ENCODE data around the gene FBXL14. TPM values are rescaled to one million over a fixed set of nuclear protein-coding genes. Genes with fewer than 3 reads are reported as not detected.

Gene FBXL14
- total RNA-seq, 1 donor, result 11.2 TPM

- DNase-seq (ENCODE audit: low read depth), result no peak
- no peak overlapping the region for H3K4me3 ChIP-seq (ENCODE audit: low read depth, low read length)
- TF ChIP-seq CTCF (IDR thresholded peaks at IDR 0.05; ENCODE audit: insufficient read depth, low read length), result no peak
Observed at GRCh38 chr12:1525858-1526257, 68.5 kb downstream of the FBXL14 start.

GRCh38 chr12:1523558-1524050 is 70.8 kb downstream of the FBXL14 start:
- no peak for TF ChIP-seq CTCF (IDR thresholded peaks at IDR 0.05; ENCODE audit: insufficient read depth, low read length)
- H3K4me3 ChIP-seq (ENCODE audit: low read depth, low read length), result no peak overlapping the region
- no peak for DNase-seq (ENCODE audit: low read depth)

GRCh38 chr12:1523046-1523445 is 71.3 kb downstream of the FBXL14 start:
- TF ChIP-seq CTCF (IDR thresholded peaks at IDR 0.05; ENCODE audit: insufficient read depth, low read length), result no peak
- H3K4me3 ChIP-seq (ENCODE audit: low read depth, low read length), result no peak overlapping the region
- no peak for DNase-seq (ENCODE audit: low read depth)

GRCh38 chr12:1519642-1520041 is 74.7 kb downstream of the FBXL14 start:
- no peak overlapping the region for H3K4me3 ChIP-seq (ENCODE audit: low read depth, low read length)
- no peak for TF ChIP-seq CTCF (IDR thresholded peaks at IDR 0.05; ENCODE audit: insufficient read depth, low read length)
- DNase-seq (ENCODE audit: low read depth), result no peak

GRCh38 chr12:1518591-1519516 is 75.5 kb downstream of the FBXL14 start:
- H3K4me3 ChIP-seq (ENCODE audit: low read depth, low read length), result no peak overlapping the region
- TF ChIP-seq CTCF (IDR thresholded peaks at IDR 0.05; ENCODE audit: insufficient read depth, low read length), result no peak
- DNase-seq (ENCODE audit: low read depth), result peak; percentile 68

GRCh38 chr12:1517734-1518525 is 76.5 kb downstream of the FBXL14 start:
- TF ChIP-seq CTCF (IDR thresholded peaks at IDR 0.05; ENCODE audit: insufficient read depth, low read length), result no peak
- H3K4me3 ChIP-seq (ENCODE audit: low read depth, low read length), result no peak overlapping the region
- no peak for DNase-seq (ENCODE audit: low read depth)

Data from fibroblast of the aortic adventitia (primary cell).